Measurements from ENCODE around the gene MAML2.

The MAML2 gene

GRCh38 chr11:96180341-96180740, 162.7 kb downstream of the MAML2 start:
- no peaks in the 10 kb centered on the region for H3K9me3 ChIP-seq
- H3K4me3 ChIP-seq = no peak overlapping the region
- no peaks in the 10 kb centered on the region for H3K4me1 ChIP-seq
- H3K36me3 ChIP-seq (replicated peaks) = no peaks in the 10 kb centered on the region
- in situ Hi-C loops (cut with MboI; ENCODE audit: low sequenced_read_pairs) = no loop called here
- H3K27me3 ChIP-seq (ENCODE audit: low read depth) = no peaks in the 10 kb centered on the region
- no peak for DNase-seq (ENCODE audit: low spot score in 2 of 2)

- no peak for DNase-seq (ENCODE audit: low spot score in 2 of 2)
- H3K9me3 ChIP-seq = no peaks in the 10 kb centered on the region
- H3K27me3 ChIP-seq (ENCODE audit: low read depth) = no peaks in the 10 kb centered on the region
- no peaks in the 10 kb centered on the region for H3K36me3 ChIP-seq (replicated peaks)
- no peaks in the 10 kb centered on the region for H3K4me1 ChIP-seq
- in situ Hi-C loops (cut with MboI; ENCODE audit: low sequenced_read_pairs) = no loop called here
- H3K4me3 ChIP-seq = no peak overlapping the region
These were observed 163.1 kb downstream of the MAML2 start for GRCh38 chr11:96179905-96180304.

- DNase-seq (ENCODE audit: low spot score in 2 of 2) = no peak
- in situ Hi-C loops (cut with MboI; ENCODE audit: low sequenced_read_pairs) = no loop called here
- H3K4me3 ChIP-seq = no peak overlapping the region
These were observed 164.1 kb downstream of the MAML2 start for GRCh38 chr11:96178887-96179279.

GRCh38 chr11:96178049-96178886, 164.7 kb downstream of the MAML2 start:
- Histone ChIP-seq H3K4me3 (no peak overlapping the region), H3K9me3 (no peaks in the 10 kb centered on the region), H3K36me3 (replicated peaks) (no peaks in the 10 kb centered on the region), H3K4me1 (no peaks in the 10 kb centered on the region), H3K27me3 (ENCODE audit: low read depth) (no peaks in the 10 kb centered on the region)
- in situ Hi-C loops (cut with MboI; ENCODE audit: low sequenced_read_pairs) = no loop called here
- DNase-seq (ENCODE audit: low spot score in 2 of 2) = no peak

More at GRCh38 chr11:96178887-96179279, 164.1 kb downstream of the MAML2 start:
- no peaks in the 10 kb centered on the region for H3K4me1 ChIP-seq
- no peaks in the 10 kb centered on the region for H3K9me3 ChIP-seq
- no peaks in the 10 kb centered on the region for H3K36me3 ChIP-seq (replicated peaks)
- no peaks in the 10 kb centered on the region for H3K27me3 ChIP-seq (ENCODE audit: low read depth)

- no peaks in the 10 kb centered on the region for H3K27me3 ChIP-seq (ENCODE audit: low read depth)
- H3K36me3 ChIP-seq (replicated peaks) = no peaks in the 10 kb centered on the region
- no peak for DNase-seq (ENCODE audit: low spot score in 2 of 2)
- H3K4me1 ChIP-seq = no peaks in the 10 kb centered on the region
- H3K9me3 ChIP-seq = no peaks in the 10 kb centered on the region
- H3K4me3 ChIP-seq = no peak overlapping the region
- in situ Hi-C loops (cut with MboI; ENCODE audit: low sequenced_read_pairs) = no loop called here
These were observed 165.8 kb downstream of the MAML2 start for GRCh38 chr11:96177146-96177545.

GRCh38 chr11:96173906-96174305, 169.1 kb downstream of the MAML2 start:
- H3K27me3 ChIP-seq (ENCODE audit: low read depth) = no peaks in the 10 kb centered on the region
- H3K9me3 ChIP-seq = no peaks in the 10 kb centered on the region
- H3K4me3 ChIP-seq = no peak overlapping the region
- no peaks in the 10 kb centered on the region for H3K36me3 ChIP-seq (replicated peaks)
- DNase-seq (ENCODE audit: low spot score in 2 of 2) = no peak
- in situ Hi-C loops (cut with MboI; ENCODE audit: low sequenced_read_pairs) = no loop called here
- H3K4me1 ChIP-seq = no peaks in the 10 kb centered on the region

- Histone ChIP-seq H3K9me3 (no peaks in the 10 kb centered on the region), H3K27me3 (ENCODE audit: low read depth) (no peaks in the 10 kb centered on the region), H3K4me1 (no peaks in the 10 kb centered on the region), H3K36me3 (replicated peaks) (no peaks in the 10 kb centered on the region), H3K4me3 (no peak overlapping the region)
- in situ Hi-C loops (cut with MboI; ENCODE audit: low sequenced_read_pairs) = no loop called here
- DNase-seq (ENCODE audit: low spot score in 2 of 2) = no peak
These were observed 169.6 kb downstream of the MAML2 start for GRCh38 chr11:96173422-96173821.

- in situ Hi-C loops (cut with MboI; ENCODE audit: low sequenced_read_pairs) = no loop called here
- Histone ChIP-seq H3K4me1 (no peaks in the 10 kb centered on the region), H3K27me3 (ENCODE audit: low read depth) (no peaks in the 10 kb centered on the region), H3K9me3 (no peaks in the 10 kb centered on the region), H3K4me3 (no peak overlapping the region), H3K36me3 (replicated peaks) (no peaks in the 10 kb centered on the region)
- DNase-seq (ENCODE audit: low spot score in 2 of 2) = no peak
These were observed 170.4 kb downstream of the MAML2 start for GRCh38 chr11:96172604-96173003.

GRCh38 chr11:96169250-96169649, 173.7 kb downstream of the MAML2 start:
- in situ Hi-C loops (cut with MboI; ENCODE audit: low sequenced_read_pairs) = no loop called here
- Histone ChIP-seq H3K4me1 (no peaks in the 10 kb centered on the region), H3K4me3 (no peak overlapping the region), H3K27me3 (ENCODE audit: low read depth) (no peaks in the 10 kb centered on the region), H3K36me3 (replicated peaks) (no peaks in the 10 kb centered on the region), H3K9me3 (no peaks in the 10 kb centered on the region)
- no peak for DNase-seq (ENCODE audit: low spot score in 2 of 2)

- H3K4me3 ChIP-seq = no peak overlapping the region
- in situ Hi-C loops (cut with MboI; ENCODE audit: low sequenced_read_pairs) = no loop called here
- H3K27me3 ChIP-seq (ENCODE audit: low read depth) = no peaks in the 10 kb centered on the region
- no peaks in the 10 kb centered on the region for H3K9me3 ChIP-seq
- H3K36me3 ChIP-seq (replicated peaks) = no peaks in the 10 kb centered on the region
- DNase-seq (ENCODE audit: low spot score in 2 of 2) = no peak
- H3K4me1 ChIP-seq = no peaks in the 10 kb centered on the region
These were observed 174.4 kb downstream of the MAML2 start for GRCh38 chr11:96168623-96169022.

- no peaks in the 10 kb centered on the region for H3K9me3 ChIP-seq
- no peaks in the 10 kb centered on the region for H3K36me3 ChIP-seq (replicated peaks)
- in situ Hi-C loops (cut with MboI; ENCODE audit: low sequenced_read_pairs) = no loop called here
These were observed 175.2 kb downstream of the MAML2 start for GRCh38 chr11:96167787-96168186.

GRCh38 chr11:96167203-96167758, 175.7 kb downstream of the MAML2 start:
- DNase-seq (ENCODE audit: low spot score in 2 of 2) = no peak
- Histone ChIP-seq H3K4me3 (no peak overlapping the region), H3K36me3 (replicated peaks) (no peaks in the 10 kb centered on the region), H3K27me3 (ENCODE audit: low read depth) (no peaks in the 10 kb centered on the region), H3K4me1 (no peaks in the 10 kb centered on the region), H3K9me3 (no peaks in the 10 kb centered on the region)
- in situ Hi-C loops (cut with MboI; ENCODE audit: low sequenced_read_pairs) = no loop called here

More at GRCh38 chr11:96167787-96168186, 175.2 kb downstream of the MAML2 start:
- no peaks in the 10 kb centered on the region for H3K27me3 ChIP-seq (ENCODE audit: low read depth)
- no peak for DNase-seq (ENCODE audit: low spot score in 2 of 2)
- H3K4me1 ChIP-seq = no peaks in the 10 kb centered on the region
- no peak overlapping the region for H3K4me3 ChIP-seq

GRCh38 chr11:96162816-96163499, 180.0 kb downstream of the MAML2 start:
- Histone ChIP-seq H3K9me3 (no peaks in the 10 kb centered on the region), H3K4me1 (peaks cover 12% of the 10 kb centered on the region), H3K27me3 (ENCODE audit: low read depth) (no peaks in the 10 kb centered on the region), H3K36me3 (replicated peaks) (no peaks in the 10 kb centered on the region), H3K4me3 (no peak overlapping the region)
- DNase-seq (ENCODE audit: low spot score in 2 of 2) = no peak
- in situ Hi-C loops (cut with MboI; ENCODE audit: low sequenced_read_pairs) = no loop called here
